HG02970 (cell line): ENCODE measurements around the gene C1orf210.

Source experiments
- ATAC-seq: cut with Tn5 transposase; IDR thresholded peaks from one replicate; pipeline ENCODE4 v1.9.1; 2021; ENCODE audit warnings: mild to moderate bottlenecking, moderate library complexity, moderate number of reproducible peaks; ENCODE audit not compliant: unreplicated experiment, low FRiP score

Gene C1orf210

DNA sequence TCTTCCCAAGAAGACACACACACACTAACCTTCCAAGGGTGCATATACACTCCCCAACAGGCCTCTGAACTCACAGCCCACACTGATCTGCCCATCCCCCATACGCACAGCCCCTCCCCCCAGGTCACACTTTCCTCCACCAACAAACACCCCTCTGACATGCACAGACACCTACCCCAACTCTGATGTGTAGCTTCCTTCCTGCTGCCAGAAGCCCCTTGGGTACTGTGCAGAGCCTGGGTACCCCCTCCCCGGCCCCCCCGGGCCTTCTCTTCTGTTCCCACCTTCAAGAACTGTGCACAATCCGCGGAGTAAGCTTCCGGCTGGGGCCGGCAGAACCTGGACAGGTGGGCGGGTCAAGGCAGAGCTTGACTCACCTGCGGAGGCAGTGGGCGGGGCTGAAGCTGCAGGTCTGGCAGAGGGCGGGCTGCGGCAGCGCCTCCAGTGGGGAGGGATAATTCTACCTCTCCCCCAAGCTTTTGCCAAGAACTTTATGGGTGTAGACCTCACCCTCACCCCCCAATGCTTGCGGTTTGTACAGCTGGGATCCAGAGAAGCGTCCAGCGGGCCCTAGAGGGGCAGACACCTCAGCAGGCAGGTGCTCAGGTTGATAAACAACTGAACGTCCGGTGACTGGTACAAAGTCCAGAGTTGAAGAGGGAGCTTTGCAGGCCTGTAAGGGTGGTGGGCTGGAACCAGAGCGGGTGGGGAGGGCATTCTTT lies at the start of gene C1orf210:
Gene C1orf210, minus strand, starts transcription at position 313 of the 722 bp plus-strand sequence. CDS start 2,311 bp downstream, outside the sequence.
- ATAC-seq: no peak

DNA sequence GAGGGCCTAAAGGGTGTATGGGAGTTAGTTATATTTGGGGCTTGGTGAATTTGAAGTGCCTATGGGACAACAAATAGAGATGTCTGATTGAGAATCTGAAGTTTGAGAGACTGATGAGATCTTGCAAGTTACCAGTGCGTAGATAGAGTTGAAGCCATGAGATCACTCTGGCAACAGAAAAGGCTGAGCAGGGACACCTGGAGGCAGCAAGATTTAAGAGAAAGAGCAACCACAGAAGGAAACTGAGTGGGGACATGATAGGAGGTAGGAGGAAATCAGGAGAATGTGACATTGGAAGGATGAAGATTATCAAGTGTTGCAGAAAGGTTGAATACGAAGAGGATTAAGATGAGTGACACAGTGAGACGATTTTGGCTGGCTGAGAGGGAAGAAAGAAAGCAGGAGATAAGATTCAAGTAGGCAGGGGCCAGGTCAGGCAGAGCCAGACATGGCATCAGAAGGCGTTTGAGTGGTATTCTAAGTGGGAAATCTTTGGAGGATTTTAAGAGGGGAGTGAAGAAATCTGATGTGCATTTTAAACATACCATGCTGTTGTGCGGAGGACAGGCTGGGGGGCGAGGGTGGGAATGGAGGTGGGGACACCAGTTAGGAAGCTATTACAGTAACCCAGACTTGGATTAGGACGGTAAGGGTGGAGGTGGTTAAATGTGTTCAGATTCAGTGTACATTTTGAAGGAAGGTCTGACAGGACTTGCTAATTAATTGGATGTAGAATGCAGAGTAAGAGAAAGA lies 49.2 kb upstream of the C1orf210 start:
- ATAC-seq: no peak

DNA sequence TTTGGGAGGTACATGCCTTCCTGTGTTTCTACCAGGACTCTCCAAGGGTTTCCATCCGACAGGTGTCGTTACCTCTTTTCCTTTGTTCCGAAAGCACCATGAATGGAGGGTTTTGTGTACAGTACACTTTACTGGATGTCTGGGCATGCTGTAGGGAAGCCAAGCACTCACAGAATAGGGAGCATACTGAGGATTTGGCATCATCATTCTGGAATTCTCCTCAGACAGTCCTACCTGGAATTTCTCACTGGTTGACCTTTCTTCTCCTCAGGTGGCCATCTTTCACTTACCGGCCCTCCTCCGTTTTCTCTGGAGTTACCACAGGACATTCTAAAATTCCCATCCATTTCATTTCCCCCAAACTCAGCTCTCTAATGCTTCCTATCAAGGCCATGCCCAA lies 46.3 kb upstream of the C1orf210 start:
- no peak for ATAC-seq

DNA sequence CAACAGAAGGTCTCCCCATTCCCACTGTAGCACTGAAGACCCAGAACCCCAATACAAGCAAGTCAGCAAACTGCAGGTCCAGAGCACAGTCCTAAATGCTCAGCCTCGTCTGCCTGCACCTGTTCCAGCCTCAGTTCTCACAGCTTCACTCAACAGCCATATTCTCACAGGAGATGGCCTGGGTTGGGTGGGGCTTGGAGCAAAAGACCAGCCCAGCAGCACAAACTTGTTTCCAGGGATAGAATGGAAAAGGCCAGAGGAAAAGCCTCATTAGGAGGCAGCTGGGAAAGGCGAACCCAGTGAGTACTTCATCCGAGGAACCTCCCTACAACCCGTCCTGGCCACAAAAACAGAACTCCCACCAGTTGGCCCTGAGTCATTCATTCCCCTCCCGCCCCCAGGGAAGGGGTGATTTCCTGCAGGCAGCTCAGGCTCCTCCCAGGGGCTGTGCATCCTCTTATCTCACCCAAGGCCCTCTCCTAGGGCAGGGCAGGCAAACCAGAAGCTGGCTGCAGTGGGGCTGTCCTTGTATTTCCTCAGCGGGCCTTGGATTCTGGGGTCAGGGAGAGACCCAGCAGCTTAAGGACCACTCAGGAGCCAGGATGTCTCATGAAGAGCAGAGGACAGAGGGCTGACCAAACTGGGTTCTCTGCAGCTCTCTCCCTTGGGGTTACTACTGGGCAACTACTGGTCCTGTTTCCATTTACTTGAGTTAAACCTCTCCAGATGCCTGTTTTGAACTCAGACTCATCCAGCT lies 44.8 kb upstream of the C1orf210 start:
- ATAC-seq: no peak

DNA sequence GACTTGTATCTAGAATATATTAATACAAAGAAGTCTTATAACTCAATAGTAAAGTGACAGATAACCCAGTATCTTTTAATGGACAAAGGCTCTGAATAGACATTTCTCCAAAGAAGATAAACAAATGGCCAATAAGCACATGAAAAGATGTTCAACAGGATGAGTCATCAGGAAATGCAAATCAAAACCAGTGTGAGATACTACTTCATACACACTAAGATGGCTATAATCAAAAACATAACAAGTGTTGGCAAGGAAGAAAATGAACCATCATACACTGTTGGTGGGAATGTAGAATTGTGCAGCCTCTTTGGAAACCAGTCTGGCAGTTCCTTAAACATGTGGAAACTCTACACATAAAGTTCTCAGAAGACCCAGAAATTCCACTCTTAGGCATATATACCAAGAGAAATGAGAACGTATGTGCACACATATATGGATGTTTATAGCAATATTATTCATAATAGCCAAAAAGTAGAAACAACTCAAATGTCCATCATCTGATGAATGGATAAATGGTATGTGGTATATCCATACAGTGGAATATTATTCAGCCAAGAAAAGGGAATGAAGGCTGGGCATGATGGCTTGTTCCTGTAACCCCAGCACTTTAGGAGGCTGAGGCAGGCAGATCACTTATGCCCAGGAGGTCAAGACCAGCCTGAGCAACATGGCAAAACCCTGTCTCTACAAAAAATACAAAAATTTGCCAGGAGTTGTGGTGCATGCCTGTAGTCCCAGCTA lies 42.3 kb upstream of the C1orf210 start:
- ATAC-seq: no peak

DNA sequence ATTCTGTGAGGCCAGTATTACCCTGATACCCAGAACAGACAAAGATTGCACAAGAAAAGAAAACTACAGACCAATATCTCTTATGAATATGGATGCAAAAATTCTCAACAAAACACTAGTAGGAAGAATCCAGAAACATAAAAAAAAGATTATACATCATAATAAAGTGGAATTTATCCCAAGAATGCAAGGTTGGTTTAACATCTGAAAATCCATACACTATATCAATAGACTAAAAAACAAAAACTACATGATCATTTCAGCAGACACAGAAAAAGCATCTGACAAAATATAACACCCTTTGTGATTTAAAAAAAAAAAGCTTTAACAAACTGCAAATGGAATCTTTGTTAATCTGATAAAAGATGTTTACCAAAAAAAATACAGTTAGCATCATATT lies 40.0 kb upstream of the C1orf210 start:
- no peak for ATAC-seq

DNA sequence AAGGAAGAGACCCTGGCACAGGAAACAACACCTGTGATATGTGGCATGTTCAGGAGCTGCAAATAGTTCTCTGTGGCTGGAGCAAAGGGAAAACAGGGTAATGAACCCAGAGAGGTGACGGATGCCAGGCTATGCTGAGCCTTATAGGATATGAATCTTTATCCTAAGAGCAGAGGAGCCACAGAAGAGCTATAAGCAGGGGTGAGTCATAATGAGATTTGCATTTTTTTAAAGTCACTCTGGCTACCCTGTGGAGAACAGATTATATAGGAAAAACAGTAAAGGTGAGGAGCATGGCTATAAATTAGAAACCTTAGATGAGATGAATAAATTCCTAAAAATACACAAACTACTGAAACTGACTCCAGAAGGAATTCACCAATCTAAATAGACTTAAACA lies 39.4 kb upstream of the C1orf210 start:
- ATAC-seq: no peak

DNA sequence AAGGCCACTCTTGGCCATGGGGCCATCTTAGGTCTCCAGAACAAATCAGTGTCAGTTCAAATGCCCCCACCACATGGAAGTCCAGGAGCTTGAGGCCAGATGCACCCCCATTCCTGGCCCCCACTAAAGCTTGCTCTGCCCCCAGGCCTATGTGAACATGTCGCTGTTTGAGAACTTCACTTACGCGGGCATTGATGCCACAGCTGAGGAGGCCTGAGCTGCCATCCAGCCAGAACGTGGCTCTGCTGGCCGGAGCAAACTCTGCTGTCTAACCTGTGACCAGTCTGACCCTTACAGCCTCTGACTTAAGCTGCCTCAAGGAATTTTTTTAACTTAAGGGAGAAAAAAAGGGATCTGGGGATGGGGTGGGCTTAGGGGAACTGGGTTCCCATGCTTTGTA lies 37.1 kb upstream of the C1orf210 start:
- ATAC-seq: no peak

DNA sequence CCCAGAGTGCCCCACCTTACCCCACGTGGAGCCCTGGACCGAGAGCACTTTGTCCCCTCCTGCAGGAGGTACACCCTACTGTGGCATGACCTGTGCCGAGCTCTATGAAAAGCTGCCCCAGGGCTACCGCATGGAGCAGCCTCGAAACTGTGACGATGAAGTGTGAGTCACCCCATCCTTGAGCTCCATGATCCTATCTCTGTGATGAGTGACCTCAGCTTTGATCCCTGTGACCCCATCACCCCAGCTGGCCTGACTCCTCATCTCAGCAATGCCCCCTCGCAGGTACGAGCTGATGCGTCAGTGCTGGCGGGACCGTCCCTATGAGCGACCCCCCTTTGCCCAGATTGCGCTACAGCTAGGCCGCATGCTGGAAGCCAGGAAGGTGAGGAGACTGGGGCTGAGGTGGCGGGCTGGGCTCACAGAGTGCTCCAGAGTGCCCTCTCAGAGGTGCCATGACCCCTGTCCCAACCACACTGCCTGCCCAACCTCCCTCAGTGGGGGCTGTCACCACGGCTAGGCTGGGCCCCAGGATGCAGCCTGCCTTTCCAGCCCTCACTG lies 36.0 kb upstream of the C1orf210 start:
- no peak for ATAC-seq

DNA sequence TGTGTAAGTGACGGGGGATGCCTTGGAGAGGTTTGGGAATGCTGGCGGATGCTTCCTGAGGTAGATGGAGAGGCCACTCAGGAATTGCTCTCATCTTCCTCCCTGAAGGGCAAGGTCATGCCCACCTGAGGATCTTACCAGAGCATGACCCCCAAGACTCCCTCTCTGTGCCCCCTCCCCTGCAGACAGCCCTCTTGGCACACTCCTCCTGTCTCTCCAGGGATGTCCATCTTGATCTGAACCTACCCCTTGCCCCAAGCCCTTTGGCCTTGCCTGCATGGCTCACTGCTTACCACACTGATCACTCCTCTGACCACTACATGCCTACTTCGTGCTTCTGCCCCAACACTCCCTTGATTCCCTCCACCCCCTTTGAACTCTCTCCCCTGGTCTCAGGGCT lies 34.4 kb upstream of the C1orf210 start:
- ATAC-seq: no peak

DNA sequence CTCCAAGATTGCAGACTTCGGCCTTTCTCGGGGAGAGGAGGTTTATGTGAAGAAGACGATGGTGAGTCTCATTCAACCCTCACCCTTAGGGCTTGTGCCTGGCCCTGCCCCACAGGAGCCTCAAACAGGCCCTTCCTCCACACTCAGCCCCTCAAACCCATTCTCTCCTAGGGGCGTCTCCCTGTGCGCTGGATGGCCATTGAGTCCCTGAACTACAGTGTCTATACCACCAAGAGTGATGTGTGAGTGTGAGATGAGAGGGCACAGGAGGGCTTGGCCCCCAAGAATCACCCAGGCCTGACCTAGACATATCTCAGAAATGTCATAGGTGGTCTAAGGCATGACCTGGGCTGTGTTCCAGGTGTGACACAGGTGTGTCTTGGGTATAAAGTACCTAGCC lies 33.9 kb upstream of the C1orf210 start:
- ATAC-seq: no peak

DNA sequence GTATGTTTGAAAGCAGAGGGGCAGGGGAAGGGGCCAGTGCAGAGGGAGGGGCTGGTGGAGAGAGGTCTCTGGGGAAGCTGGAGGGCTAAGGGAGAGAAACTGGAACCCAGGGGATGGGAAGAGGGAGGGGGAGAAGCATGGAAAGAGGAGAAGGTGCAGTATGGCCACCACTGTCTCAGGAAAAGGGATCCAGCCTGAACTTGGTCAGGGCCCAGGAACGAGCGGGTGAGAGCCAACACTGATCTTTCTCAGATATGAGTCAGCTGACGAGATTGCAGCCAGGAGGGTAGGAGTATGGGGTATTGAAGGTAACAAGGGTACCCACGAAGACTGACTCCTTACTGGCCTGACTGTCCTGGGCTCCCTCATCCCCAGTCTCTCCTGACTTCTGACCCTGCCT lies 33.5 kb upstream of the C1orf210 start:
- no peak for ATAC-seq

DNA sequence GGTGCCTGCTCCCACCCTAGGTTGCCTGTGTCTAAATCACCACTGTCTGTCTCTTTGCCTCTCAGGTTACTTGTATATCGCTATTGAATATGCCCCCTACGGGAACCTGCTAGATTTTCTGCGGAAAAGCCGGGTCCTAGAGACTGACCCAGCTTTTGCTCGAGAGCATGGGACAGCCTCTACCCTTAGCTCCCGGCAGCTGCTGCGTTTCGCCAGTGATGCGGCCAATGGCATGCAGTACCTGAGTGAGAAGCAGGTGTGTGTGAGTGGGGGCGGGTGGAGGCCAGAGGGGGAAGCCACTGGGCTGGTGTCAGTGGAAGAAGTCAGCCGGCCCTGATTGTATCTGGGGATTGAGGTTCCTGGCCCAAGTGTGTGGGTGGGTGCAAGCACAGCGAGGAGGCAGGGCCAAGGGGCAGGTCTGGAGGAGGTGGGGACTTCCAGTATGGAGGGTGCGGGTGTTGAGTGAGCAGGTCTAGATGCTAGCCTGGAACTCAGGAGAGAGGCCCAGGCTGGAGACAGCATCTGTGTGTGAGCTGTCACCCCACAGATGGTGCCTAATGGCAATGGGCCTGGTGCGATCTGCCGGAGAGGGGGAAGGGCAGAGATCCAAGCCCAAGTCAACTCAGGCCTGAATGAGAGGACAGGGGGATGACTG lies 32.6 kb upstream of the C1orf210 start:
- no peak for ATAC-seq

DNA sequence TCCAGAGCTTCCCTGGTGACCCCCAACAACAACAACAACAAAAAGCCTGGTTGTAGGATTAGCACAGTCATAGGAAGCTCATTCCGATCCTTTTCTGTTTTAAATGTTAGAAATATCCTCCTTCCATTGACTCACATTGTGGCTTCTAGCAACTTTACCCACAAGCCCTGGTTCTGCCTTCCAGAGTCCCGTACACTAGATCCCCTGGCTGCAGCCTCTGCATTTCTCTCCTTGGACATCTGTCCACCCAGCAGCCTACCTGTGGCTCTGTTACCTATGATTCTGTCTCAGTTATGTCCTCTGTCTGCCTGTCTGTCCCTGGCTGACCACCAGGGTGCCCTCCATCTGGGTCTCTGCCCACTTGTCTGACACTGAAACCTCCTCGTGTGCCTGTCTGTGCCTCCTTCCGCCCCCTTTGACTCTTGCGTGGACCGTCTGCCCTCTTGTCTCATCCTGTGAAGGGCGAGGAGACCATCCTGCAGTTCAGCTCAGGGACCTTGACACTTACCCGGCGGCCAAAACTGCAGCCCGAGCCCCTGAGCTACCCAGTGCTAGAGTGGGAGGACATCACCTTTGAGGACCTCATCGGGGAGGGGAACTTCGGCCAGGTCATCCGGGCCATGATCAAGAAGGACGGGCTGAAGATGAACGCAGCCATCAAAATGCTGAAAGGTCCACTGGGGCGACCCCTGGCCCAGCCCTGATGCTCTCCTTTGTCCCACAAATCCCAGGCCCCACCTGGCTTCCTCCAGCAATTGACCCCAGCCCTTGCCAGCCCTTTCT lies 31.5 kb upstream of the C1orf210 start:
- no peak for ATAC-seq

DNA sequence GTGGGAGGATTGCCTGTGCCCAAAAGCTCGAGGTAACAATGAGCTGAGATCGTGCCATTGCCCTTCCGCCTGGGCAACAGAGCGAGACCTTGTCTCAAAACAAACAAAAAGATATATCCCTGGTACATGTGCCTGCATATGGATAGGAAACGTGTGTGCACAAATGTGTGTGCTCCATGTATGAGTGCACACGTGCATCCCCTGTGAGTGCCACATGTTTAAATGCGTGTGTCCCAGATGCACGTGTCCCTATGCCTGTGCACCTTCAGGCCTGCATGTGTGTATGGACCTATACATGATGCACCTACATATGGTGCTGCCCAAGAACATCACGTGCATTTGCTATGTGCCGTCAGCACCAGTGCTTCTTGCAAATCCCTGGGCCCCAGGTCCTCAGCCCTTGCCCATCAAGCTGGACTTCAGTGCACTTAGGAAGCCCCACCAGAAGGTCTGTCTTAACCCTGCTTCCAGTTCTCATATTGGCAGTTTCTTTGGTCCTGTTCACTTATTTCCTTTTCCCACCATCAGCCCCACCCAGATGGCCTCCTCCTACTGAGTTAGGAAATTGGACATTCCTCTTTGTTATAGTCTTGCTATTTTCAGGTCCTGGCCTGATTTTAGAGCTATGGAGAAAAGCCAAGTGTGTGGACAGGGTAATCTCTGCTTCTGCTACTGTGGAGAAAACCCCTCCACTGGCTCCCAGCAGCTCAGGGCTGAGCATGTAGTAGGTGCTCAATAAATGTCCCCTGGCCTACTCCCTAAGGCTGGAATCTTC lies 30.8 kb upstream of the C1orf210 start:
- no peak for ATAC-seq

DNA sequence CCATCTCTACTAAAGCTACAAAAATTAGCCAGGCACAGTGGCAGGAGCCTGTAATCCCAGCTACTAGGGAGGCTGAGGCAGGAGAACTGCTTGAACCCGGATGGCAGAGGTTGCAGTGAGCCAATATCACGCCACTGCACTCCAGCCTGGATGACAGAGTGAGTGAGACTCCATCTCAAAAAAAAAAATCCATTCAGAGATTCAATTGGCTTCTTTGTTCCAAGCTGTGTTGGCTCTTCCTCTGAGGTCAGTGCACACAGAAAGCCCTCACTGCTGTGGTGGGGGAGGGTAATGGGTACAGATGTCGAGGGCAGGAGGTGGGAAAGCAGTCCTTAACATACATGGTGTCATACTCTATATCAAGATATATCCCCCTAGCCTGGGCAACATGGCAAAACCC lies 30.1 kb upstream of the C1orf210 start:
- ATAC-seq: no peak

DNA sequence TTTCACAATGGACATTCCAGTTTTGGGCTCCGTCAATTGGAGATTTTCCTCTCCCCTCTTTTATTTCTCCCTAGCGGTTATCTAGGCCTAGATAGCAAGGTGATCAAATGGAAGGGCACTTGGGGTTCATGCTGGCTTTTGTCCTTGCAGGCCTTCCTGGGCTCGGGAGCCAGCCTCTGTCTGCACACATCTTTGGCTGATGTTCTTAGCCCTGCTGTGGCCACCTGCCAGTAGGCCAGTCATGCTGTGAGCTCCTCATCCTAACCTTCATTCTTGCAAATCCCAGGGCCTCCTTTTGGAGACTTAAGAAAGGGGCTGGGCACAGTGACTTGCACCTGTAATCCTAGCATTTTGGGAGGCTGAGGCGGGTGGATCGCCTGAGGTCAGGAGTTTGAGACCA lies 28.9 kb upstream of the C1orf210 start:
- no peak for ATAC-seq

DNA sequence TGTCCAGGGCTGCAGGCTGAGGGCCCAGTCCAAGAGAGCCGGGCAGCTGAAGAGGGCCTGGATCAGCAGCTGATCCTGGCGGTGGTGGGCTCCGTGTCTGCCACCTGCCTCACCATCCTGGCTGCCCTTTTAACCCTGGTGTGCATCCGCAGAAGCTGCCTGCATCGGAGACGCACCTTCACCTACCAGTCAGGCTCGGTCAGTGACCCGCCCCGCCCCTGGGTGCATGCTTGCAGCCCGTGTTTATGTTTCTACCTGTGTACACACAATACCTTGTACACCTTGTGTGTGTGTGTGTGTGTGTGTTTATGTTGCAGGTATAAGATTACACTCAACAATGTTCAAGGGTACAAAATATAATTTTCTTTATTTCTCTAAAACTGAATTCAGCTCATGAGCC lies 28.4 kb upstream of the C1orf210 start:
- no peak for ATAC-seq
